Measurements from ENCODE around the gene COL20A1. TPM values are rescaled to one million over a fixed set of nuclear protein-coding genes. Genes with fewer than 3 reads are reported as not detected.

Gene COL20A1
- total RNA-seq, 1 experiment from 2014 or later: 0.23 TPM

DNA sequence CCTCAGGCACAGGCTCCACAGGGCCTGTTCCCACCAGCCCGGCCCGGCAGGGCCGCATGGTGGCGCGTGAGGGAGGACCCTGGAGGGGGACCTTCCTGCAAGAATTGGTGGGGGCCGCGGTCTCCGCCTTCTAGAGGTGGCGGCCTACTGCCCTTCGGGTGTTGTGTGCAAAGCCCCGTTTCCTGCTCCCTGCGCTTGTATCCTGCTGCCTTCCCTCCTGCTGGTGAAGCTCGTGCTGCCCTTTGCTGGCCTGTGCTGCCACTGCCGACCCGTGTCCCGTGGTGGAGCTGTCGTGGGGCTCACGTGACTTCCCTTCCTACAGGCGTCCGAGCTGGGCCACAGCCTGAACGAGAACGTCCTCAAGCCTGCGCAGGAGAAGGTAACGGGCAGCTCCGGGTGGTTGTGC is 8.4 kb upstream of the COL20A1 start:
- intact Hi-C loops (cut with micrococcal nuclease; ENCODE audit: unreplicated experiment): no loop called here
- no peaks in the 10 kb centered on the region for H3K36me3 ChIP-seq (ENCODE audit: control insufficient read depth, insufficient read depth, low read length)
- CTCF ChIA-PET: no interaction called here
- H3K27ac ChIP-seq (ENCODE audit: low read length): no peak overlapping the region
- no peak overlapping the region for H3K4me3 ChIP-seq (ENCODE audit: low read depth in 2 of 2, low read length in 2 of 2)
- H3K9me3 ChIP-seq (ENCODE audit: control insufficient read depth, insufficient read depth, low read depth, low read length): no peaks in the 10 kb centered on the region
- H3K27me3 ChIP-seq (ENCODE audit: control insufficient read depth, insufficient read depth, low read length): no peaks in the 10 kb centered on the region
- POLR2A ChIA-PET: no interaction called here
- in situ Hi-C loops (cut with HindIII; ENCODE audit: low pct_unique_long_range_greater_than_20kb, low sequenced_read_pairs): loop anchor here (25.0 kb wide), 1 partner anchor 103 kb away; no protein-coding TSS in a partner anchor
- H3K4me1 ChIP-seq (ENCODE audit: control insufficient read depth, insufficient read depth, low read length): no peaks in the 10 kb centered on the region
- TF ChIP-seq, protein P1, sequence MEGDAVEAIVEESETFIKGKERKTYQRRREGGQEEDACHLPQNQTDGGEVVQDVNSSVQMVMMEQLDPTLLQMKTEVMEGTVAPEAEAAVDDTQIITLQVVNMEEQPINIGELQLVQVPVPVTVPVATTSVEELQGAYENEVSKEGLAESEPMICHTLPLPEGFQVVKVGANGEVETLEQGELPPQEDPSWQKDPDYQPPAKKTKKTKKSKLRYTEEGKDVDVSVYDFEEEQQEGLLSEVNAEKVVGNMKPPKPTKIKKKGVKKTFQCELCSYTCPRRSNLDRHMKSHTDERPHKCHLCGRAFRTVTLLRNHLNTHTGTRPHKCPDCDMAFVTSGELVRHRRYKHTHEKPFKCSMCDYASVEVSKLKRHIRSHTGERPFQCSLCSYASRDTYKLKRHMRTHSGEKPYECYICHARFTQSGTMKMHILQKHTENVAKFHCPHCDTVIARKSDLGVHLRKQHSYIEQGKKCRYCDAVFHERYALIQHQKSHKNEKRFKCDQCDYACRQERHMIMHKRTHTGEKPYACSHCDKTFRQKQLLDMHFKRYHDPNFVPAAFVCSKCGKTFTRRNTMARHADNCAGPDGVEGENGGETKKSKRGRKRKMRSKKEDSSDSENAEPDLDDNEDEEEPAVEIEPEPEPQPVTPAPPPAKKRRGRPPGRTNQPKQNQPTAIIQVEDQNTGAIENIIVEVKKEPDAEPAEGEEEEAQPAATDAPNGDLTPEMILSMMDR (IDR thresholded peaks at IDR 0.05): no peak
- TF ChIP-seq TCF7L2 (IDR thresholded peaks at IDR 0.05; ENCODE audit: low read depth, low read length) (no peak), SIN3A (IDR thresholded peaks at IDR 0.05; ENCODE audit: borderline replicate concordance, insufficient read depth, low read depth, low read length) (no peak), POLR2AphosphoS5 (IDR thresholded peaks at IDR 0.05; ENCODE audit: low read depth, low read length) (no peak)
- TF ChIP-seq, protein P2, sequence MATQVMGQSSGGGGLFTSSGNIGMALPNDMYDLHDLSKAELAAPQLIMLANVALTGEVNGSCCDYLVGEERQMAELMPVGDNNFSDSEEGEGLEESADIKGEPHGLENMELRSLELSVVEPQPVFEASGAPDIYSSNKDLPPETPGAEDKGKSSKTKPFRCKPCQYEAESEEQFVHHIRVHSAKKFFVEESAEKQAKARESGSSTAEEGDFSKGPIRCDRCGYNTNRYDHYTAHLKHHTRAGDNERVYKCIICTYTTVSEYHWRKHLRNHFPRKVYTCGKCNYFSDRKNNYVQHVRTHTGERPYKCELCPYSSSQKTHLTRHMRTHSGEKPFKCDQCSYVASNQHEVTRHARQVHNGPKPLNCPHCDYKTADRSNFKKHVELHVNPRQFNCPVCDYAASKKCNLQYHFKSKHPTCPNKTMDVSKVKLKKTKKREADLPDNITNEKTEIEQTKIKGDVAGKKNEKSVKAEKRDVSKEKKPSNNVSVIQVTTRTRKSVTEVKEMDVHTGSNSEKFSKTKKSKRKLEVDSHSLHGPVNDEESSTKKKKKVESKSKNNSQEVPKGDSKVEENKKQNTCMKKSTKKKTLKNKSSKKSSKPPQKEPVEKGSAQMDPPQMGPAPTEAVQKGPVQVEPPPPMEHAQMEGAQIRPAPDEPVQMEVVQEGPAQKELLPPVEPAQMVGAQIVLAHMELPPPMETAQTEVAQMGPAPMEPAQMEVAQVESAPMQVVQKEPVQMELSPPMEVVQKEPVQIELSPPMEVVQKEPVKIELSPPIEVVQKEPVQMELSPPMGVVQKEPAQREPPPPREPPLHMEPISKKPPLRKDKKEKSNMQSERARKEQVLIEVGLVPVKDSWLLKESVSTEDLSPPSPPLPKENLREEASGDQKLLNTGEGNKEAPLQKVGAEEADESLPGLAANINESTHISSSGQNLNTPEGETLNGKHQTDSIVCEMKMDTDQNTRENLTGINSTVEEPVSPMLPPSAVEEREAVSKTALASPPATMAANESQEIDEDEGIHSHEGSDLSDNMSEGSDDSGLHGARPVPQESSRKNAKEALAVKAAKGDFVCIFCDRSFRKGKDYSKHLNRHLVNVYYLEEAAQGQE (IDR thresholded peaks at IDR 0.05; ENCODE audit: insufficient read depth in 1 of 2, low read depth in 2 of 2, low read length in 1 of 2): no peak
- no TSS peak for BruUV-seq (replicated peaks)
- no peak for DNase-seq (ENCODE audit: low read depth, low spot score)
- no peak for ATAC-seq

- TF ChIP-seq, protein P2 (IDR thresholded peaks at IDR 0.05; ENCODE audit: insufficient read depth in 1 of 2, low read depth in 2 of 2, low read length in 1 of 2): no peak
- TF ChIP-seq SIN3A (IDR thresholded peaks at IDR 0.05; ENCODE audit: borderline replicate concordance, insufficient read depth, low read depth, low read length) (no peak), TCF7L2 (IDR thresholded peaks at IDR 0.05; ENCODE audit: low read depth, low read length) (no peak), POLR2AphosphoS5 (IDR thresholded peaks at IDR 0.05; ENCODE audit: low read depth, low read length) (no peak)
- TF ChIP-seq, protein P1 (IDR thresholded peaks at IDR 0.05): no peak
- peaks cover 3% of the 10 kb centered on the region; the same call in 1 of the 2 replicates for H3K4me1 ChIP-seq (ENCODE audit: control insufficient read depth, insufficient read depth, low read length)
- intact Hi-C loops (cut with micrococcal nuclease; ENCODE audit: unreplicated experiment) (no loop called here), in situ Hi-C loops (cut with HindIII; ENCODE audit: low pct_unique_long_range_greater_than_20kb, low sequenced_read_pairs) (loop anchor here (25.0 kb wide), 1 partner anchor 102 kb away; no protein-coding TSS in a partner anchor)
- no peaks in the 10 kb centered on the region for H3K9me3 ChIP-seq (ENCODE audit: control insufficient read depth, insufficient read depth, low read depth, low read length)
- DNase-seq (ENCODE audit: low read depth, low spot score) (no peak), ATAC-seq (no peak)
- POLR2A ChIA-PET: no interaction called here
- no peak overlapping the region for H3K27ac ChIP-seq (ENCODE audit: low read length)
- no TSS peak for BruUV-seq (replicated peaks)
- CTCF ChIA-PET: no interaction called here
- no peak overlapping the region for H3K4me3 ChIP-seq (ENCODE audit: low read depth in 2 of 2, low read length in 2 of 2)
- no peaks in the 10 kb centered on the region for H3K36me3 ChIP-seq (ENCODE audit: control insufficient read depth, insufficient read depth, low read length)
- no peaks in the 10 kb centered on the region for H3K27me3 ChIP-seq (ENCODE audit: control insufficient read depth, insufficient read depth, low read length)
Observed at GRCh38 chr20:63284981-63285524, 7.9 kb upstream of the COL20A1 start.
